ENCODE results near the gene TADA2B.
A peak's percentile ranks its signal among the peaks of the same experiment; 100 is the strongest.

Gene TADA2B

GRCh38 chr4:7103031-7103606 lies 59.9 kb downstream of the TADA2B start:
- peak; percentile 63 to 70 (median 69) for DNase-seq
- H3K4me3 ChIP-seq (ENCODE audit: insufficient read depth, low read depth, low read length, poor library complexity, severe bottlenecking): peak overlapping the region; percentile 50
- H3K4me1 ChIP-seq (ENCODE audit: control insufficient read depth, insufficient read depth, low read length, poor library complexity, severe bottlenecking): peaks cover 14% of the 10 kb centered on the region
- no peaks in the 10 kb centered on the region for H3K36me3 ChIP-seq (ENCODE audit: control insufficient read depth, insufficient read depth, low read length)
- no peaks in the 10 kb centered on the region for H3K9me3 ChIP-seq (ENCODE audit: control insufficient read depth, low read length)
- H3K27ac ChIP-seq (ENCODE audit: insufficient read depth, low read length, poor library complexity, severe bottlenecking): no peak overlapping the region
- H3K27me3 ChIP-seq (replicated peaks; ENCODE audit: control insufficient read depth, insufficient read depth, low read length, poor library complexity, severe bottlenecking): no peaks in the 10 kb centered on the region

- Histone ChIP-seq H3K9me3 (ENCODE audit: control insufficient read depth, low read length) (no peaks in the 10 kb centered on the region), H3K27ac (ENCODE audit: insufficient read depth, low read length, poor library complexity, severe bottlenecking) (no peak overlapping the region), H3K27me3 (replicated peaks; ENCODE audit: control insufficient read depth, insufficient read depth, low read length, poor library complexity, severe bottlenecking) (no peaks in the 10 kb centered on the region), H3K36me3 (ENCODE audit: control insufficient read depth, insufficient read depth, low read length) (no peaks in the 10 kb centered on the region), H3K4me3 (ENCODE audit: insufficient read depth, low read depth, low read length, poor library complexity, severe bottlenecking) (peak overlapping the region; percentile 50), H3K4me1 (ENCODE audit: control insufficient read depth, insufficient read depth, low read length, poor library complexity, severe bottlenecking) (peaks cover 14% of the 10 kb centered on the region)
- no peak for DNase-seq
Observed at GRCh38 chr4:7103607-7104365, 60.6 kb downstream of the TADA2B start.

- no peak overlapping the region for H3K27ac ChIP-seq (ENCODE audit: insufficient read depth, low read length, poor library complexity, severe bottlenecking)
- DNase-seq: no peak
- H3K36me3 ChIP-seq (ENCODE audit: control insufficient read depth, insufficient read depth, low read length): no peaks in the 10 kb centered on the region
- no peaks in the 10 kb centered on the region for H3K9me3 ChIP-seq (ENCODE audit: control insufficient read depth, low read length)
- no peaks in the 10 kb centered on the region for H3K27me3 ChIP-seq (replicated peaks; ENCODE audit: control insufficient read depth, insufficient read depth, low read length, poor library complexity, severe bottlenecking)
- peaks cover 14% of the 10 kb centered on the region for H3K4me1 ChIP-seq (ENCODE audit: control insufficient read depth, insufficient read depth, low read length, poor library complexity, severe bottlenecking)
- no peak overlapping the region for H3K4me3 ChIP-seq (ENCODE audit: insufficient read depth, low read depth, low read length, poor library complexity, severe bottlenecking)
Observed at GRCh38 chr4:7104366-7105031, 61.3 kb downstream of the TADA2B start.

- H3K4me1 ChIP-seq (ENCODE audit: control insufficient read depth, insufficient read depth, low read length, poor library complexity, severe bottlenecking): peaks cover 14% of the 10 kb centered on the region
- H3K27me3 ChIP-seq (replicated peaks; ENCODE audit: control insufficient read depth, insufficient read depth, low read length, poor library complexity, severe bottlenecking): no peaks in the 10 kb centered on the region
- H3K9me3 ChIP-seq (ENCODE audit: control insufficient read depth, low read length): no peaks in the 10 kb centered on the region
- H3K4me3 ChIP-seq (ENCODE audit: insufficient read depth, low read depth, low read length, poor library complexity, severe bottlenecking): no peak overlapping the region
- H3K27ac ChIP-seq (ENCODE audit: insufficient read depth, low read length, poor library complexity, severe bottlenecking): no peak overlapping the region
- no peaks in the 10 kb centered on the region for H3K36me3 ChIP-seq (ENCODE audit: control insufficient read depth, insufficient read depth, low read length)
- DNase-seq: no peak
Observed at GRCh38 chr4:7105276-7105675, 62.1 kb downstream of the TADA2B start.

- Histone ChIP-seq H3K4me3 (ENCODE audit: insufficient read depth, low read depth, low read length, poor library complexity, severe bottlenecking) (no peak overlapping the region), H3K27ac (ENCODE audit: insufficient read depth, low read length, poor library complexity, severe bottlenecking) (no peak overlapping the region), H3K4me1 (ENCODE audit: control insufficient read depth, insufficient read depth, low read length, poor library complexity, severe bottlenecking) (peaks cover 6% of the 10 kb centered on the region), H3K27me3 (replicated peaks; ENCODE audit: control insufficient read depth, insufficient read depth, low read length, poor library complexity, severe bottlenecking) (no peaks in the 10 kb centered on the region), H3K9me3 (ENCODE audit: control insufficient read depth, low read length) (no peaks in the 10 kb centered on the region), H3K36me3 (ENCODE audit: control insufficient read depth, insufficient read depth, low read length) (no peaks in the 10 kb centered on the region)
- no peak for DNase-seq
Observed at GRCh38 chr4:7107166-7107905, 64.2 kb downstream of the TADA2B start.

Data from effector memory CD4-positive, alpha-beta T cell (primary cell).